HG03521 (cell line): ENCODE data around the gene RFX2.
A peak's percentile ranks its signal among the peaks of the same experiment; 100 is the strongest.
"Not testable (repeated sequence)": the region's sequence is repeated elsewhere in the genome, so short reads cannot be mapped to it uniquely, and the experiment has no call there.

Experiments
- ATAC-seq: cut with Tn5 transposase; IDR thresholded peaks from one replicate; pipeline ENCODE4 v1.9.1; 2021; ENCODE audit warnings: mild to moderate bottlenecking, moderate library complexity; ENCODE audit not compliant: unreplicated experiment

RFX2 gene

GRCh38 chr19:5993648-5994358 lies 116.5 kb downstream of the RFX2 start:
- no peak for ATAC-seq

GRCh38 chr19:5993201-5993600 lies 117.1 kb downstream of the RFX2 start:
- no peak for ATAC-seq

DNA sequence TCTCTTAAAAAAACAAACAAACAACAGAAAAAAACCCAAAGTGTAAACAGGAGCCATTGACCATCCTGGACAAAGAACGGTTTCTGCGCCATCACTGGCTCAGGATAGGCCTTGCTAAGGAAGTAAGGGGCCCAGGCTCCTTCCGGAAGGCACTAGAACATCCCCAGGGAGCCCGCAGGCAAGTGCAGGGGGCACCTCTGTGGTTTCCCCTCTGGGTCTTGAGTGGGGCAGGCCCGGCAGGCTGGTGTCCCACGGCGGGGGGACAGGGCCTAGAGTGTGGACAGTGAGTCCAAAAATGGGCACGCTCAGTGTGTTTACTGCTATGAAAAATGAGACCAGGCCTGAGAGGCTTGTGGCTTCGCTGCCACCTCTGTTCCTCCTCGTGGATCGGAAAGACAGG lies 117.5 kb downstream of the RFX2 start:
- no peak for ATAC-seq

DNA sequence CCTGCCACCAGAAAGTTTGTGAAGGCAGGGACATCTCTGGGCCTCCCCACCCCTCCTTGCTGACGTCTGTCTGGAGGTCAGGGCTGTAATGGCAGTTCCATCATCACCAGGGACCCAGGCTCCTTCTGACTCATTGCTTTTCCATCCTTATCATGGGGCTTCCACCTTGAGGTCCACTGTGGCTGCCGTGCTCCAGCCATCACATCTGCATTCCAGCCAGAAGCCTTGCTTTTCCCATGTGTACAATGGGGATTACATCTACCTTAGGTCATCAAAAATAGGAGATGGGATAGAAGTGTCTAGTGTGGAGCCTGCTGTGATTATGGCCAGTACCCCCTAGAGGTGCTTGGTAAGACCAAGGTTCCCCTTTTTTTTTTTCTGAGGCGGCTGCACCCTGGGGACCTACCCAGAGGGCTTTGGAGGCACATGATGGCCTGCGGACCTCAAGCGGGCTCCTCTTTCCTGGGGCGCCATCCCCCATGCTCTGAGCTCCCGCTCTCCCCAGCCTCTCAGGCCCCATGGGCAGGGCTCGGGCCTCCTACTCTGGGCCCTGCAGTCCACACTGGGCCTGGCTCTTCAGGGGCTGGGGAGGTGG lies 119.0 kb downstream of the RFX2 start:
- ATAC-seq: no peak

DNA sequence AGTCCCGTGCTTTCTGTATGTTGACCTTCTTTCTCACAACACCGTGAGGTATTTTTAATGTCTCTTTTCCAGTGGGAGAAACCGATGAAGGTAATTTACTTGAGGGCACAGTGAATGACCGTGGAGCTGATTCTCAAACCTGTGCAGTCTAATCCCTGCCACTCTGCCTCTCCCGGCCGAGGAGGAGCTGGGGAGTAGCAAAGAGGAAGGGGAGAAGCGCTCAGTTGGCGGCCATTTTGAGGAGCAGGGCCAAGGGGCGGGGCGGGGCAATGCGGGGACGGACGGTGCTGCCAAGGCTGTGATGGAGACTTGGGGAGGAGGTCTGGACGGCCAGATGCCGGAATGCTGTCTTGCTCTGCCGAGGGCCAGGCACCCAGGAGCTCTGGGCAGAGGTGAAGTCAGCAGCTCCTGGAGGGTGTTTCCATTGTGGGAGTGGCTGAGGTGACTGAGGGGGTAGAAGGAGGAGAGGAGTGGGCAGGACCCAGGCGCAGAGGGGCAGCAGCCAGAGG lies 120.0 kb downstream of the RFX2 start:
- ATAC-seq: no peak

DNA sequence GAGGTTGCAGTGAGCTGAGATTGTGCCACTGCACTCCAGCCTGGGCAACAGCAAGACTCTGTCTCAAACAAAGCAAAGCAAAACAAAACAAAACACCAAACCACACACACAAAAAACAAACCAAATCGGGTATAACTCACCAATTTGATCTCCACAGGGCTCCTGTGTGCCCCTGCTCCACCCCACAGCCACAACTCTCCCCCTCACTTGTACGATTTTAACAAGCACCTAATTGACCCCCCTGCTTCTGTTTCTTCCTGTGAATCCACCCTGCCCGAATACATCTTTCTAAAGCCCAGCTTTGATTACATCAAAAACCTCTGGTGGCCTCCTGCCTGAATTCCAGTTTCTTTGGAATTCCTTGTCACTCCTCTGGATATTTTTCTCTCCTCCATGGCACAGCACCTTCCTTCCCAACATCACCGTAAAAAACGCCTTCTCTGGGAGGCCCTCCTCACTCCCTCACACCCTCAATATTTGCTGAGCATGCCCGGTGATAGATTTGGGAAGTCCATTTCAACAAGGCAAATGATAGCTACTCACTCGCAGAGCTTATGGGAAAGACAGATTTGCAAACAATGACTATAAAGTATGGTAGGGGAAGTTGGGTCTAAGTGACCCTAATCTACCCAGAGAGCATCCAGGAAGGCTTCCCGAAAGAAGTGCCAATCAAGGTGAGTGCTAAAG lies 120.8 kb downstream of the RFX2 start:
- no peak for ATAC-seq

DNA sequence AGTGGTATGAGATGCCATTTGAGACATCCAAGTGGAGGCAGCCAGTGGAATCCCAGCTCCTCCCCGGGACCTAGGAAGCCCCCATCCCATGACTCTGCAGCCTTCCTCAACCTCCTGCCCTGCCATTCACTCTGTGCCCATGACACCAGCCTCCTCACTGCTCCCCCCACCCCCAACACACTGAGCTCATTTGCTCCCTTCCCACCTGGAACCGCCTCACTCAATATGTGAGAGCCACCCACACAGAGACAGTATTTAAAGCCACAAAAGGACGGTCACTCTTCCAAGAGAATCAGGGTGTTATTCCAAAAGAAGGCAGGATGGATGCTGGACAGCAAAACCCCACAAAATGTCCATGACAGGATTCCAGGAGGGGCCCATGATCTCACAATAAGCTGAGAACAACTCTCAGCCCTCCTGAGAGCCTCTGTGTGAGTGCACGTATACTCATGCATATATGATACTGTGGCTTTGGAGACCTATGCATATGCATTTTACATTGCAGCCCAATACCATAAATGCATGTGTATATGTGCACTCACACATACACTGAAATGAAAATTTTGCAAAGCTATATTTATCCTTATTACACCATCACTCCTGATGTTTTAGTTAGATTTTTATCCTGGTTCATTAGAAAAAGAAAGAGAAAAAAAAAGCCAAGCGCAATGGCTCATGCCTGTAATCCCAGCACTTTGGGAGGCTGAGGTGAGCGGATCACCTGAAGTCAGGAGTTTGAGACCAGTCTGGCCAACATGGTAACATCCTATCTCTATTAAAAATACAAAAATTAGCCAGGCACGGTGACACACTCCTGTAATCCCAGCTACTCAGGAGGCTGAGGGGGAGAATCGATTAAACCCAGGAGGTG lies 121.5 kb downstream of the RFX2 start:
- ATAC-seq: no peak

DNA sequence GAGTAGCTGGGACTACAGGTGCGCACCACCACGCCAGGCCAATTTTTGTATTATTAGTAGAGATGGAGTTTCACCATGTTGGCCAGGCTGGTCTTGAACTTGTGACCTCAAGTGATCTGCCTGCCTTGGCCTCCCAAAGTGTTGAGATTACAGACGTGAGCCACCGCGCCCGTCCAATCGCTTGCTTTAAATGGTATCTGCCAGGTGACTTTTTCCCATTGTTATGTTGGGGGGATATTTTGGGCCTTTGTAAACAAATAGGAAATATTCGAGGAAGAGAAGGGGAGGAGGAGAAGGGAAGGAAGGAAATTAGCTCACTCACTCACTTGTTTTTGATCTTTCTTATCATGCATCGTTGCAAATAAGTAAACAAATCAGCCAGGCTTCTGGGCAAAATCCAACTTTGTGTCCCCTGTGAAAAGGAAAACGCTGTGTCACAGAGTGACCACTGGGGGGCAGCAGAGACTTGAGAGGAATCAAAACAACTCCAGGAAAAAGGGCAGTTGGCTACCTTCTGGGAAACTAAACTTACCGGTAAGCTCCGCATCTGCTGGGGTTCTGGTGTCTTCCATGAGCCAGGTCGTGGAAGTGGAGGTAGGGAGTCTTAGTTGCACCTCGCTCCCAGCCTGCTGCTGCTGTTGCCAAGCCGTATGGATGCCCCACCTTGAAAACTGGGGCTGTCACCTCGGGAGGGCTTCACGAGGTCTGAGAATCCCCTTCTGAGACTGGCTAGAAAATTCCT lies 123.1 kb downstream of the RFX2 start:
- no peak for ATAC-seq

DNA sequence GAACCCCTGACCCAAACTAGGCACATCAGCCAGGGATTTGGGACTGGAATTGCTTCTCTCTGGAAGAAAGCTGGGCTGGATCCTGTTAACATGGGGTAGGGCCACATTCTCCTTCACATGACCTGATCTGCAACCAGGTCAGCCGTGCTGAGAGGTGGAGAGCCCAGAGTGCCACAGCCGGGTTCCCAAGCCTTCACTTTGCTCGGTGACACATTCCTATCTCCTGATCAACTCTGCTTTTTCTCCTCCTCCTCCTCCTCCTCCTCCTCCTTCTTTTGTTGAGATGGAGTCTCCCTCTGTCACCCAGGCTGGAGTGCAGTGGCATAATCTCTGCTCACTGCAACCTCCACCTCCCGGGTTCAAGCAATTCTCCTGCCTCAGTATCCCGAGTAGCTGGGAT lies 124.5 kb downstream of the RFX2 start:
- not testable (repeated sequence) for ATAC-seq

- no peak for ATAC-seq
Measured at GRCh38 chr19:5985098-5985783, 125.1 kb downstream of the RFX2 start.

GRCh38 chr19:5984600-5984999 lies 125.7 kb downstream of the RFX2 start:
- no peak for ATAC-seq

GRCh38 chr19:5983367-5983955 lies 126.8 kb downstream of the RFX2 start:
- no peak for ATAC-seq

GRCh38 chr19:5978606-5979552 lies 131.4 kb downstream of the RFX2 start:
- no peak for ATAC-seq

DNA sequence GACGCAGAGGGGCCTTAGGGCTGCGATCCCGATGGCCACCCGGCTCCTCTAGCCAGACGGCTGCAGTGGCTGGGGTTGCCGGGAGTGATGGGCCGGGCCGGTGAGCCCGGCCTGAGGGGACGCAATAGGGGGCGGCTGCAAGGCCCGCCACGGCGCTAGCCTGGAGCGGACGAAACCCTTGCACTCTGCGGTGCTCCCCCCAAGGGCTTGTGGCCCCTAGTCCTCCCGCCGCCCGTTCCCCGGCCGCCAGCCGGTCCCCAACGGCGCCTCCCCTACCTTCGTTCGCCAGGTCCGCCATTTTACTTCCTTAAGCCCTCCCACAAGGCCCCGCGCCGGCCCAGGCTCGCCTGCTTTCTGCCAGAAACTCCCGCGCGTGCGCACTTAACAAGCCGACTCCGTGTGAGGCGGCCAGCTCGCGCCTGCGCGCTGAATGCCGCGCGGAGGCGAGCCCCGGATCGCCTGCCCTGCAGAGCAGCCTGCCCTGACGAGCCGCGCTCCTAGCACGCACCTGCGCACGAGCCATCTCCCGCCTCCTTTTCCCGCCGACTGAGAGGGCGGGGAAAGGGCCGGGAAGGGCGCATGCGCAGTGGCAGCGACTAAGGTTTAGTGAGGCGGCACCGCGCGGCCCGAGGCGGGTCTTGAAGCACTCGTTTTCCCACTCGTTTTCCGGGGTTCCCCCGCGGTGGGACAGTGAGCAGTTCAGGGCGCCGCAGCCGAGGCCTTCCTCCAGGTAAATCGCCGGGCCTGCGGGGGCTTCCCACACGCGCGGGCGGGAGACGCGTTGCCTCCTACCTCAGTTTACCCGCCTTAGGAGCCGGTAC lies 132.3 kb downstream of the RFX2 start, which contains the start of gene RANBP3:
Gene RANBP3, minus strand, starts transcription at position 356 of the 821 bp plus-strand sequence. Its CDS starts 58 bp downstream, at position 298.
- peak; percentile 91 for ATAC-seq

GRCh38 chr19:5977222-5977784 lies 133.0 kb downstream of the RFX2 start:
- ATAC-seq: no peak

GRCh38 chr19:5976768-5977167 lies 133.5 kb downstream of the RFX2 start:
- ATAC-seq: no peak

- ATAC-seq: no peak
Measured at GRCh38 chr19:5975388-5975728, 134.9 kb downstream of the RFX2 start.
